ENCODE data around the gene STRAP.

GRCh38 chr12:15893260-15893659, 11.1 kb downstream of the STRAP start:
- TF ChIP-seq CTCF (IDR thresholded peaks at IDR 0.05; ENCODE audit: low read length) (no peak), EZH2 (optimal IDR thresholded peaks at IDR 0.05; ENCODE audit: low read depth, low read length) (no peak), EZH2phosphoT487 (IDR thresholded peaks at IDR 0.05; ENCODE audit: low read length) (no peak)
